NCI-H526 (cell line): ENCODE measurements around the gene TRRAP.
"Not testable (repeated sequence)": the region's sequence is repeated elsewhere in the genome, so short reads cannot be mapped to it uniquely, and the experiment has no call there.

ENCODE experiments used
- DNase-seq, 2 experiments: peaks; one replicate each; lab custom pipeline; 2025; lab: John Stamatoyannopoulos, UW

TRRAP gene

DNA sequence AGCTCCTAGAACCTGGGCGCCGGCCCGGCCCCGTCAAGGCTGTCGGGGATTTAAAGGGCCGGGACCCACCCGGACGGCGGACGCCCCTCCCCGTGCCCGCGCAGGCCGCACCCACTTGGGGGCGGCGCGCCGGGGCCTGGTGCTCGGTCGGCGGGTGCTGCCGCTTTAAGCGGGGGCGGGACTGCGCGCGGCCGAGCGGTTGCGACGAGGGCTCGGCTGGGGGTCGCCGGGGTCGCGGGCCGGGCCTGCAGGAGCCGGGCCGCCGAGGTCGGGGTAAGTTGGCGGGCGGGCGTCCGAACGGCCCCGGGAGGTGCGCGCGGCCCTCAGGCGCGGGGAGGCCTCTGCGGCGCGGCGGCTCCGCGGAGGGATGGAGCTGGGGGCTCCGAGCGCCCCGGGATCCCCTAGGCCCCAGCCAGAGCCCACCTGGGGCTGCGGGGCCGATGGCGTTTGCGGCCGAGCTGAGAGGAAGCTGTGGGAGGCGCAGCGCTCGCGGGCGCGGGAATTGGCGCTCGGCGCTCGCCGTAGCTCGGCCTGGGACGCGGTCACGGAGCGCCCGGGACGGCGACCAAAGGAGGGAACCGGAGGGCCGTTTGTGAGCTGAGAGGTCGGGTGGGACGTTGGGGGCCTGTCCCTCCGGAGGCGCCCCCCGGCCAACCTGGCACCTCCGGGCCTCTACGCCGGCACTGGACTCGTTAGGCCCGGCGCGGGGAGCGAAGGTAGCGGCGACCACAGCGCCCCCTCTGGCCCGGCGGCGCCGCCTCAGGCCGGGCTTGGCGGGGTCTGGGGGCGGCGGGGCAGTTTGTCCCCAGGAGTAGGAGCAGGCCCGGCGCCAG is at the start of gene TRRAP:
Gene TRRAP (plus strand): TSS at position 168 of the 833 bp plus-strand sequence. CDS start 2,619 bp downstream, outside the sequence.
- peak; percentile 39 to 87 for DNase-seq

DNA sequence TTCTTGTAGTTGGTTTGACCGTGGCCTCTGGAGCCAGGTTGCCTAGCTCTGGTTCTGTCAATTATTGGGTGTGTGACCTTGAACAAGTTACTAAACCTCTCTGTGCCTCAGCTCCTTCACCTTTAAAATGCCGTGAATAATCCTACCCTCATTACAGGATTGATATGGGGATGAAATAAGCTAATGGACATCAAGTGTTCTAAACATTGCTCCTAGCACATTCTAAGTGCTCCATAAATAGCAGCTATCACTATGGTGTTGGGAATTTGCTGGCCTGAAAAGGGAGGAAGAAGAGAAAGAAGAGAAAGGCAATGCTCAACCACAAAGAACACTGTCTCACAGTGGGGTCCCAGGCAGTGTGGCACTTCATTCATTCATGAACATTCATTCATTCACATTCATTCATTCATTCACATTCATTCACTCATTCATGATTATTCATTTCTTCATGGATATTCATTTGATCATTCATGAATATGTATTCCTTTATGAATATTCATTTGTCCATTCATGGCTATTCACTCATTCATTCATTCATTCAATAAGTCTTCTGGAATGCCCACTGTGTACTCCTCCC is 47.3 kb upstream of the TRRAP start:
- DNase-seq = no peak

DNA sequence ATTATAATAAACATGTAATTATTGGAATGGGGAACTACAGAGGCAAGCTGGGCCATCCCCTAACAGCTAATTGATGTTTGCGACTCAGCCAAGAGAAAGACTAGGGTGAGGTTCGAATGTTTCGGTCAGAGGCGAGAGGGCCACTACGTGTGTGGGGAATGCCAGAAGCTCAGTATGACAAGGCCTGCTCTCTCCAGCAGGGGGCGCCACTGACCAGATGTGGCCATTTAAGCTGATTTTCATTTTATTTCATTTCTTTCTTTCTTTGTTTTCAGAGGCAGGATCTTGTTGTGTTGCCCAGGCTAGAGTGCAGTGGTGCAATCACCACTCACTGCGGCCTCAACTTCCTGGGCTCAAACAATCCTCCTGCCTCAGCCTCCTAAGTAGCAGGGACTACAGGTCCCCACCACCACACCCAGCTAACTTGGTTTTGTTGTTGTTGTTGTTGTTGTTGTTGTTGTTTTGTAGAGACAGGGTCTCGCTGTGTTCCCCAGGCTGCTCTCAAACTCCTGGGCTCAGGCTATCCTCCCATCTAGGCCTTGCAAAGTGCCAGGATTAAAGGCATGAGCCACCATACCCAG is 46.6 kb upstream of the TRRAP start:
- no peak for DNase-seq

DNA sequence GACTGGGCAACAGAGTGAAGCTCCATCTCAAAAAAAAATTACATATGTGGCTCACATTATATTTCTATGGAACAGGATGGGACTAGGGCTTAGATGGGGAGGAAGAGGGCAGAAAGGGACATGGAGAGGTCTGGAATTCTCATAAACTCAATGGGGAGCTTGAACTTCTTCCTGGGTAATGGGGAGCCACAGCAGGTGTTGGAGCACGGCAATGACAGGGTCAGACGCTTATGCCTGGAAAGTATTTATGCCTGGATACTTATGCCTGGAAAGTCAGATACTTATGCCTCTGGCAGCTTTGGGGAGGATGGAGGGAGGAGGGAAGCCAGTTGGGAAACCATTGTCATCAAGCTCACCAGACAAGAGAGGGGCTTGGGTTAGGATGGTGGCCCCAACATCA is 45.3 kb upstream of the TRRAP start:
- DNase-seq = no peak

DNA sequence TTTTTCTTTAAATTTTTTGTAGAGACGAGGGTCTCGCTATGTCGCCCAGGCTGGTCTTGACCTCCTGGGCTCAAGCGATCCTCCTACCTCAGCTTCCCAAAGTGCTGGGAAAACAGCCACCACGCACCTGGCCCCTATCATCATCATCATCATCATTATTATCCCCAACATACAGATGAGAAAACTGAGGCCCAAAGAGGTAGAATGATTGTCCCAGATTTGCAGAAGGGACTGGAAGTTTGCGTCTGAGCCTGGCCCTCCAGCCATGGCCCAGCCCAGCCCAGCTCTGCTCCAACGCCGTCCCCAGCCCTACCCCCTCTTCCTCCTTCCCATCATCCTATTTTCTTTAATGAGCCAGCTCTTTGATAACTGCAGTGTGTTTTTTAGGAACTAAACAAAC is 43.4 kb upstream of the TRRAP start:
- DNase-seq = no peak

DNA sequence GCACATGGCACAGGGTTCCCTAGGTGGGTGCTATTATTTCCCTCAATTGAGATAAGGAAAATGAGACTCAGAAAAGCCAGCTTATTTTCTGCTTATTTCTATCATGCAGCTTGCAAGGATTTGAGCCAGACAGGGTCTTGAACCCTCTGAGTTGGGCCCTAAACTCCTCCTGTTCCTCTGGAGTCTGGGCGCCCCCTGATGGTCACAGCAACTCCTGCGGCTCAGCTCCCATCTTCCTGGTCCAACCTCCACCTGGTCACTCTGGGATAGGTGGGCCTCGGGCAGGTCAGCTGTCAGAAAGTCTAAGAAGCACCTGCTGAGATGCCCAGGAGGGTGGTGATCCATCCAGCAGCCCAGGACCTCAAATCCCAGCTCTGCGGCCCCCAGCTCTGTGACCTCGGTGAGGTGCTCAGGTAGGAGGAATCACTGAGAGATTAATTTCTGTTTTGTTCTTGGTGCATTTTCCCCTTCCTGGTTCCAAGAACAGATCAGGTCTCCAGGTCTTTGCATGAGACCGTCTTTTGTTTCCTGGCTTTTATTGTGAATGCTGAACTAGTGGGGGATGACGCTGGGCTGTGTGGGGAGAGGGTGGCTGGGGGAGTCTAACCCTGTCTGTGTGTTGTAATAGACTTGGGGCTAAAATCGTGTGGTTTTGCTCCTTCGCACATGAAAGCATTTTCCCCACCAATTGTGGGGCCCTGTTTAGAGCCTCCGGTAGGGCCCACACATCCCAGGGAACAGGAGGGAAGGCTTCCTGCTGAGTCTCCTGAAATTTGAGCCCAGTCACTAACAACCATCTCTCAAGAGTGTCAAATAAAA is 41.3 kb upstream of the TRRAP start:
- peak; percentile 44 to 77 for DNase-seq

DNA sequence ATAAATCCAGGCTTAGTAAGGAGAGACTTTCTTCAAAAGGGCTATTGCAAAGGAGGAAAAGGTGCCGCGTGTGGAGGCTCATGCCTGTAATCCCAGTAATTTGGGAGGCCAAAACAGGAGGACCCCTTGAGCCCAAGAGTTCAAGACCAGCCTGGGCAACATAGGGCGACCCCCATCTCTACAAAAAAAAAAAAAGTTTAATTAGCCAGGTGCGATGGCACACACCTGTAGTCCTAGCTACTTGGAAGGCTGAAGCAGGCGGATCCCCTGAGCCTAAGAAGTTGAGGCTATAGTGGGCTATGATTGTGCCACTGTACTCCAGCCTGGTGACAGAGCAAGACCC is 40.7 kb upstream of the TRRAP start:
- DNase-seq = no peak

DNA sequence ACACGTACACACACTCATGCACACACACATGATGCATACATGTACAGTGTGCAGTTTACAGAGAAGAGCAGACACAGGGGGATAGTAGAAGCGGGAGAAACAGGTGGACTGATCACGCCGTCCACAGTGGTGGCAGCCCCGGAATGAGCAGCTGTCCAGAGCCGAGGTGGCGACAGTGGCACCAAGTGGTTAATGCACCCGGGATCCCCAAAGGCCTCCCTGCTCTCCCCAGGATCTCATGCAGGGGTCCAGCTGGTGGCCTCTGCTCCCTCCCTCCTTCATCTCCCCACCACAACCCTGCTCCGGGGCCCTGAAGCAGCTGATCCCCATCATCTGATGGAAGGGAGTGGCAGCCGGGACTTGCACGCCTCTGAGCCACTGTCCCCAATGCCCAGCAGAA is 38.2 kb upstream of the TRRAP start:
- no peak for DNase-seq

DNA sequence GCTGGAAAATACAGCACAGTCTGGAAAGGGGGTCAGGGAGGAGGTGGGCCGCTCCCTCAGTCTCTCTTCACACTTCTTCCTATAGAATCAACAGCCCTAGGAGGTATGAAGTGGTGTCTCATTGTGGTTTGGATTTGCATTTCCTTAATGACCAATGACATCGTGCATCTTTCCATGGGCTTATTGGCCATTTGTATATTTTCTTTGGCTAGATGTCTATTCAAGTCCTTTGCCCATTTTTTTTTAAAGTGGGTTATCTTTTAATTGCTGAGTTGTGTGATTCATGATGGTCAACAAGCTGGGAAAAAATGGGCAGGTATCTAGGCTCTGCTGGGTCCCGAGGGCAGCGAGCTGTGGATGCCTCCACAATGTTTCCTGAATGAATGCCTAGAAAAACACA is 37.6 kb upstream of the TRRAP start:
- no peak for DNase-seq

DNA sequence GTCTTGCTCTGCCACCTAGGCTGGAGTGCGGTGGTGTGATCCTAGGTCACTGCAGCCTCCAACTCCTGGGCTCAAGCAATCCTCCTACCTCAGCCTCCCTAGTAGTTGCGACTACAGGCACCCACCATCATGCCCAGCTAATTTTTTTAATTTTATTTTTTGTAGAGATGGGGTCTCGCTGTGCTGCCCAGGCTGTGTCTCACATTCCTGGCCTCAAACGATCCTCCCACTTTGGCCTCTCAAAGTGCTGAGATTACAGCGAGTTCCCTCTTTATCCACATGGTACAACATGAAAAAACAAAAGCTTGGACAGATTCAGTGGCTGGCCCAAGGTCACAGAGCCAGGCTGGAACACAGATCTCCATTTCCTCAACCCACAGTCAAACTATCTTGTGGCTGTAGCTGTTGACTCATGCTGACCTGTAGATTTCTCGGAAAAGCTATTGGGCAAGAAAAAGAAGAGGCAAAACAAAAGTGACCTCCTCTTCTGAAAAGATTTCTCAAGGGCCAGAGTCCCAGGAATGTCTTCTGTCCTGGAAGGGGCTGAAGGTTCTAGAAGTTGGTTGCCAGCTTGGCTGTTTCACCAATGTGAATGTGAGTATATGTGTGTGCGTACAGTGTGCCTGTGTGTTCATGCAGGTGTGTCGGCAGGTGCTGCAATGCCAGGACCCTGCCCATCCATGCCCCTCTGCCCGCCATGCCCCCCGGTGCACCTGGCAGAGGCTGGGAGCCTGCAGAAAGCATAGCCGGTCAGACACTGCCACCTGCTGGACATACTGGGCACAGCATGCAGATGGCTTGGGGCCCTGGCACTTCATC is 36.9 kb upstream of the TRRAP start:
- DNase-seq = peak in 1 of 2 experiments; percentile 76

DNA sequence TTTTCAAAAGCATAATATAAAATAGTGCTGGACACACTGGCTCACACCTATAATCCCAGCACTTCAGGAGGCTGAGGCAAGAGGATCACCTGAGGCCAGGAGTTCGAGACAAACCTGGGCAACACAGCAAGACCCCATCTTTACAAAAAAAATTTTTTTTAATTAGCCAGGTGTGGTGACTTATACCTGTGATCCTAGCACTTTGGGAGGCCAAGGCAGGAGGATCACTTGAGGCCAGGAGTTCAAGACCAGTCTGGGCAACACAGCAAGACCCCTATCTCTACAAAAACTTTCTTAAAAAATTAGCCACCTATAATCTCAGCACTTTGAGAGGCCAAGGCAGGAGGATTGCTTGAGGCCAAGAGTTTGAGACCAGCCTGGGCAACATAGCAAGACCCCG is 35.8 kb upstream of the TRRAP start:
- not testable (repeated sequence) for DNase-seq

DNA sequence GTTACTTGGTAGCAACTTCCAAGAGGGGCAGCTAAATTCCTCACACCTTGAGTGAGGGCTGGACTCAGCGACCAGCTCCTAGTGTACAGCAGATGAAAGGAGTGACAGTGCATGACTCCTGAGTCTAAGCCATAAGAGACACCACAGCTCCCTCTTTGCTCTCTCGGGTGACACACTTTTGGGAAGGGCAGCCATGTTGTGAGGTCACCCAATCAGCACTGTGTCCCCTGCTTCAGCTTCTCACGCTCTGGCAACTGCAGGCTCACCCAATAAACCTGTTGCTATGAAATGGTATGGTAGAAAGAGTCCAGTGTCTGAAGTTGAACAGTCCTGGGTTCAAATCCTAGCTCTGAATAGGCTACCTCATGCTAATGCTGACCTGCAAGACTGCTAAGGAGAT is 29.4 kb upstream of the TRRAP start:
- no peak for DNase-seq

DNA sequence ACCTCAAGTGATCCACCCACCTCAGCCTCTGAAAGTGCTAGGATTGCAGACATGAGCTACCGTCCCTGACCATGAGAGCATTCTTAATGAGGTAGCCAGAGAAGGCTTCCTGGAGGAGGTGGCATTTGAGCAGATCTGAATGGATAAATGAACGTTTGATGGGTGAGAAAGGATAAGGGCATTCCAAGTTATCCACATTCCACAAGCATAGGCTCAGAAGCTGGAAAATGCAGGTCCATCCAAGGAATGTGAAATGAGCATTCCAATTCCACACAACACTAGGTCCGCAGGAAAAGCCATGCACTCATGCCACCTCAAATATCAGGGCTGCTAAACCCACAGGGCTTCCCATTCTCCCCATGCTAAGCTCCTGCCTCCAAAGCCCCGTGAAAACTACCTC is 25.5 kb upstream of the TRRAP start:
- DNase-seq = no peak

DNA sequence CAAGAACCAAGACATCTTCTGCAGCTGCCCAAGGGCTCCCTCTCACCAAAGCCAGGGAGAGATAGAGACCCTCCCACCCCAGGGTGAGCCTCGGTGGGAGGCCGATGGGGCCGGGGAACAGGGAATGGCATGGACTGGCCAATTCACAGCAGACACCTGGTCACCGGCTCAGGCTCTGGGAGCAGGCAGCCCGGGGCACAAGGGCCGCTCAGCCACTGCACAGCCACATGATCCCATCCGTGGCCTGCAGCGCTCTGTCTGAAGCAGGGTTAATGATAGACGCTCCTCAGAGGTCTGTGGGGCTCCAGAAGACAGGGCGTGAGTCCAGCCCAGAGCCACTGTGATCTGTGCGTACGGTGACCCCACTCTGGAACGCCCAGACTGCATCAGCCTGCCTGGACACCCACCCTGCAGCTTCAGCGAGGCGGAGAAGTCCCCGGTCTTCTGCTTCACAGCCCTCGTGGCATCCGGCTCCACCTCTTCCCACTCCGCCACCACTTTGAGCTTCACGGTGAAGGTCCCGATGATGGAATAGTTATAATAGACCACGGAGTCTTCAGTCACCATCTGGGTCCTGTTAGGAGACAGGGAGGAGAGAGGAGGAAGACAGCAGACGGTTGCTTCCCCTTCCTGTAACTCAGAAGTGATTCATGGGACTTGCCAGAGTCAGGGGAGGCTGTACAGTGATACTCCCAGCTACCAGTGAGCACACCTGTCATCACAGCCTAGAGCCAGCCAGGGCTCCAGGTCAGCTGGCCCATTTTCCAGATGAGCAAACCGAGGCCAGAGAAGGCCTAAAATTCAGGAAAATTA is 22.5 kb upstream of the TRRAP start:
- no peak for DNase-seq

DNA sequence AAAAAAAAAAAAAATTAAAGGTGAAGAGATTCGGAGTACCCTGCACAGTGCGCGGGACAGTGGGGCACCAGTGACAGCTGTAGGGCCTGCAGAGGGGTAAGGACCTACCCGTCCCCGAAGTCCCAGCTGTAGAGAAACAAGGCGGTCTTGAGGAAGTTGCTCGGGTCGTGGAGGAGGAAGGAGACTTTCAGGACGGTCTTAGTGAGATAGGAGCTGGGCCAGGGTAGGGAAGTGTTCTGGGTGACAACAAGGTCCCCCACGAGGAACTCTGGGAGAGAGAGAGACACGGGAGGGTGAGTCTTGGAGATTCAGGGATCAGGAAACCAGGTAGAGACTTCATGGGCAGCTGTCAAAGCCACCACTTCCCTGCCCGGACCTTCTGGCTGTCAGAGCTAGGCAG is 18.3 kb upstream of the TRRAP start:
- no peak for DNase-seq

DNA sequence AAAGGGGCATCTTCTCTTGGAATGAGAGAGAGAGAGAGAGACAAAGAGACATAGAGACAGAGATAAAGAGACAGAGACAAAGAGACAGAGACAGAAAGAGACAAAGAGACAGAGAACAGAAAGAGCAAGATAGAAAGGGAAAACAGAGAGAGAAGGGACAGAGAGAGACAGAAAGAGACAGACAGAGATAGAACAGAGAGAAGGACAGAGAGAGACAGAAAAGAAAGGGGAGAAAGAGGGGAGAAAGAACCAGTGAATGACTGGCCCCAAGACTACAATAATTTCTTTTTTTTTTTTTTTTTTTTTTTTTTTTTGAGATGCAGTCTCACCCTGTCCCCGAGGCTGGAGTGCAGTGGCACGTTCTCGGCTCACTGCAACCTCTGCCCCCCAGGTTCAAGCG is 16.1 kb upstream of the TRRAP start:
- DNase-seq = no peak

DNA sequence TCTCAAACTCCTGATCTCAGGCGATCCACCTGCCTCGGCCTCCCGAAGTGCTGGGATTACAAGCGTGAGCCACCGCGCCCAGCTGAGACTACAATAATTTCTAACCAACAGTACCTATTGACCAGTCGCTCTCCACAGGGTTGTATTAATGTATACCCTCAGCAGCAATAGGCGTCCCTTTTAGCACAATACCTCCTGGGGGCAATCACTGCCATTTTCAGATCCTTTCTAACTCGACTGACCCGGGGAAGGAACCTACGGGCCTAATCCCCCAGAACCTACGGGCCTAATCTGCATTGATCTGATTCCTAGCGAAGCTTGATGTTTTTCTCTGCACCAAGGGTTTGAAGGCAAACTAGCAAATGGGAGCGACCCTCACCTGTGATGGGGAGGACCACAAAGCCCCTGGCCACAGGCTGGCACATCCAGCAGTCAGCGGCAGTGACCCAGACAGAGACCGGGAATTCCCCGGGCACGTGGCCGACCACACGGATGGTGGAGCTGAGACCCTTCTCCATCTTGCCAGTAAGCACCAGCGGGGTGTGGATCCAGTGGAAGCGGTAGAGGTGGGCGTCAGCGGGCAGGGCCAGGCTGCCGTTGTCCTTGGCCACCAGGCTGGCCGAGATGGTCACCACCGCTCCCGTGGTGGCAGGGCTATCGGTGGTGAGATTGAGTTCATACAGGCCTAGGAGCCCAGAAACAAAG is 15.5 kb upstream of the TRRAP start:
- no peak for DNase-seq

DNA sequence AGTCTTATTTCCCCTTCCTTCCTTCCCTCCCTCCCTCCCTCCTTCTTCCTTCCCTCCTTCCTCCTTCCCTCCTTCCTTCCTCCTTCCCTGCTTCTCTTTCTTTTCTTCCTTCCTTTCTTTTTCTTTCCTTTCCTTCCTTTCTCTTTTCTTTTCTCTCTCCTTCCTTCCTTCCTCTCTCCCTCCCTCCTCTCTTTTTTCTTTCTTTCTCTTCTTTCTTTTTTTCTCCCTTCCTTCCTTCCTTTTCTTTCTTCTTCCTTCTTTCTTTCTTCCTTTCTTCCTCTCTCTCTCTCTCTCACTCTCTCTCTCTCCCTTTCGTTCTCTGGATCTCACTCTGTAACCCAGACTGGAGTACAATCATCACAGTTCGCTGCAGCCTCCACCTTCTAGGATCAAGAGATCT is 14.7 kb upstream of the TRRAP start:
- no peak for DNase-seq

DNA sequence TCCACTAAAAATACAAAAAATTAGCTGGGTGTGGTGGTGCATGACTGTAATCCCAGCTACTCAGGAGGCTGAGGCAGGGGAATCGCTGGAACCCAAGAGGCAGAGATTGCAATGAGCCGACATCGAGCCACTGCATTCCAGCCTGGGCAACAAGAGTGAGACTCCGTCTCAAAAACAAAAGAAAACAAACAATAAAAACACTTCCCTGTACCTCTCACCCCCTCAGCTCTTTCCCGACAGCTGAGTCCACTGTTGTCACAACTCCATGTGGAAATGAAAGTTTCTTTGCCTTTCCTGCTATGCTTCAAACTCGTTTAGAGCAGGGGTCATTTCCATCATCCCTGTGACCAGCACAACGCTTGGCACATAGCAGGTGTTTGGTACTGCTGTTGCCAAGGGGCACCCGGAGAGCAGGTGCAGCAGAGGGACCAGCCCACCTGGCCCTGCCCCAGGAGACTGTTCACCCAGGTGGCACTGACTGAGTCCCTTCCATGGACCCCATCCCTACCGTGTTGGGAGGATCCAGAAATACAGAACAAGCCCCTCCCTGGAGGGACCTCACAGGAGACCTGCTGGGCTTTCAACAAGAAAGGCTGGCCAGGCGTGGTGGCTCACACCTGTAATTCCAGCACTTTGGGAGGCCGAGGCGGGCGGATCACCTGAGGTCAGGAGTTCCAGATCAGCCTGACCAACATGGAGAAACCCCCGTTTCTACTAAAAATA is 13.4 kb upstream of the TRRAP start:
- no peak for DNase-seq

DNA sequence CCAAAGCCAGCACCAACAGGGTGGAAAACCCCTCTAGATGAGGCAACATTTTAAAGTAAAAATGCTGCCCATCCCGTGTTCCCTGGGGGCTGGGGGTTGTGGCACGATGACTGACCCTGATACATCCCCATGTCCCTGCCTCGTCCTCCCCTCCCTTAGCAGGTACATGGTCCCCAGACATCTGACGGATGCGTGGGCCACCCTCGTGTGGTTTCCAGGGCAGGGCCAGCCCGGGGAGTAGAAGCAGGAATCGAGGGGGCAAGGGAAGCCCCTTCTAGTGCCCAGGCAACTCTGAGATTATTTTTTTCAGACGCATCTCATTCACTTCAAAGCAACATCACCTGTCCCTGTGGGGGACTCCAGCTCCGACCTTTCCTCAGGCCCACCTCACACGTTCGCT is 12.0 kb upstream of the TRRAP start:
- DNase-seq = no peak
